ENCODE data around the gene GMPS.
"Not testable (repeated sequence)": the region's sequence is repeated elsewhere in the genome, so short reads cannot be mapped to it uniquely, and the experiment has no call there.

Gene GMPS

GRCh38 chr3:155944081-155944480, 73.6 kb downstream of the GMPS start:
- DNase-seq (ENCODE audit: low spot score), result no peak

GRCh38 chr3:155946178-155946577, 75.7 kb downstream of the GMPS start:
- DNase-seq (ENCODE audit: low spot score), result no peak

- no peak for DNase-seq (ENCODE audit: low spot score)
Observed at GRCh38 chr3:155948476-155948875, 78.0 kb downstream of the GMPS start.

- no peak for DNase-seq (ENCODE audit: low spot score)
Observed at GRCh38 chr3:155949453-155950217, 79.2 kb downstream of the GMPS start.

- no peak for DNase-seq (ENCODE audit: low spot score)
Observed at GRCh38 chr3:155956508-155957411, 86.3 kb downstream of the GMPS start.

GRCh38 chr3:155957412-155957880, 87.0 kb downstream of the GMPS start:
- no peak for DNase-seq (ENCODE audit: low spot score)

GRCh38 chr3:155958676-155959075, 88.2 kb downstream of the GMPS start:
- DNase-seq (ENCODE audit: low spot score), result no peak

GRCh38 chr3:155960060-155960459, 89.6 kb downstream of the GMPS start:
- no peak for DNase-seq (ENCODE audit: low spot score)

- DNase-seq (ENCODE audit: low spot score), result not testable (repeated sequence)
Observed at GRCh38 chr3:155961044-155961443, 90.6 kb downstream of the GMPS start.

GRCh38 chr3:155963570-155963969, 93.1 kb downstream of the GMPS start:
- DNase-seq (ENCODE audit: low spot score), result no peak

GRCh38 chr3:155970398-155970797, 99.9 kb downstream of the GMPS start:
- DNase-seq (ENCODE audit: low spot score), result no peak

- DNase-seq (ENCODE audit: low spot score), result no peak
Observed at GRCh38 chr3:155972885-155973584, 102.6 kb downstream of the GMPS start.

- no peak for DNase-seq (ENCODE audit: low spot score)
Observed at GRCh38 chr3:155978324-155978723, 107.9 kb downstream of the GMPS start.

GRCh38 chr3:155979746-155980145, 109.3 kb downstream of the GMPS start:
- no peak for DNase-seq (ENCODE audit: low spot score)

GRCh38 chr3:155981669-155982068, 111.2 kb downstream of the GMPS start:
- DNase-seq (ENCODE audit: low spot score), result no peak

- DNase-seq (ENCODE audit: low spot score), result no peak
Observed at GRCh38 chr3:155983834-155984474, 113.5 kb downstream of the GMPS start.

- no peak for DNase-seq (ENCODE audit: low spot score)
Observed at GRCh38 chr3:155984791-155985417, 114.5 kb downstream of the GMPS start.

- DNase-seq (ENCODE audit: low spot score), result no peak
Observed at GRCh38 chr3:155989536-155989935, 119.1 kb downstream of the GMPS start.

- no peak for DNase-seq (ENCODE audit: low spot score)
Observed at GRCh38 chr3:155991212-155991611, 120.8 kb downstream of the GMPS start.

GRCh38 chr3:155991847-155992246, 121.4 kb downstream of the GMPS start:
- no peak for DNase-seq (ENCODE audit: low spot score)
